Keratinocyte (primary cell): Measurements from ENCODE around the gene TTPAL. TPM values are rescaled to one million over a fixed set of nuclear protein-coding genes. Genes with fewer than 3 reads are reported as not detected.

Experiments
- DNase-seq: peaks from one replicate; pipeline ENCODE4 v3.0.0-alpha.2; 2011; ENCODE audit warnings: low read depth, missing footprints, low spot score
- FAIRE-seq: peaks from 2 replicates; lab custom pipeline; 2011; peaks lifted over from hg19 to GRCh38; lab: Jason Lieb, UNC
- H2AFZ ChIP-seq: 2 replicates; pipeline ENCODE4 v1.6.0; 2012; ENCODE audit warnings: low read length, control low read depth, inconsistent platforms; ENCODE audit not compliant: control insufficient read depth
- H3K27ac ChIP-seq: 2 replicates; pipeline ENCODE4 v1.5.1; 2011; ENCODE audit warnings: low read length; ENCODE audit not compliant: control insufficient read depth, insufficient read depth
- H3K27me3 ChIP-seq: 3 replicates; pipeline ENCODE4 v1.6.0; 2011; ENCODE audit warnings: low read length; ENCODE audit not compliant: control insufficient read depth, insufficient read depth; ENCODE audit errors: extremely low read depth
- H3K36me3 ChIP-seq, 2 experiments: 2 replicates in 1 of 2; 3 replicates in 1 of 2; pipeline ENCODE4 v1.5.1; 2011; ENCODE audit warnings: low read length in 2 of 2, mild to moderate bottlenecking in 1 of 2; ENCODE audit not compliant: control insufficient read depth in 2 of 2, insufficient read depth in 2 of 2; ENCODE audit errors: extremely low read depth in 1 of 2
- H3K4me1 ChIP-seq: 3 replicates; pipeline ENCODE4 v1.5.1; 2011; ENCODE audit warnings: low read length; ENCODE audit not compliant: control insufficient read depth, insufficient read depth; ENCODE audit errors: extremely low read depth
- H3K4me2 ChIP-seq: 3 replicates; pipeline ENCODE4 v1.6.0; 2011; ENCODE audit warnings: low read depth, low read length; ENCODE audit not compliant: control insufficient read depth, insufficient read depth; ENCODE audit errors: extremely low read depth
- H3K4me3 ChIP-seq, 3 experiments: fragments of 200-600 bp in 1 of 3; sonication (generic) in 1 of 3; 2 replicates in 2 of 3; 3 replicates in 1 of 3; pipeline ENCODE4 v1.5.1; 2011 to 2016; ENCODE audit warnings: low read length in 3 of 3, mild to moderate bottlenecking in 3 of 3, control low read depth in 2 of 3, inconsistent platforms in 1 of 3, low read depth in 1 of 3, mixed read lengths in 1 of 3, mixed run types in 1 of 3, moderate library complexity in 1 of 3; ENCODE audit not compliant: control insufficient read depth in 2 of 3, insufficient read depth in 2 of 3; ENCODE audit errors: extremely low read depth in 1 of 3
- H3K79me2 ChIP-seq: 2 replicates; pipeline ENCODE4 v1.6.0; 2012; ENCODE audit warnings: low read length; ENCODE audit not compliant: control insufficient read depth, insufficient read depth
- H3K9ac ChIP-seq: 3 replicates; pipeline ENCODE4 v1.6.0; 2011; ENCODE audit warnings: low read length; ENCODE audit not compliant: control insufficient read depth, insufficient read depth; ENCODE audit errors: extremely low read depth
- H3K9me1 ChIP-seq: 3 replicates; pipeline ENCODE4 v1.6.0; 2011; ENCODE audit warnings: low read length; ENCODE audit not compliant: control insufficient read depth, insufficient read depth; ENCODE audit errors: extremely low read depth
- H3K9me3 ChIP-seq: 2 replicates; pipeline ENCODE4 v1.5.1; 2012; ENCODE audit warnings: low read depth, low read length; ENCODE audit not compliant: control insufficient read depth
- H4K20me1 ChIP-seq: 3 replicates; pipeline ENCODE4 v1.6.0; 2011; ENCODE audit warnings: low read length; ENCODE audit not compliant: control insufficient read depth, insufficient read depth; ENCODE audit errors: extremely low read depth
- CTCF ChIP-seq, 3 experiments: IDR thresholded peaks in 1 of 3; conservative IDR thresholded peaks in 1 of 3; optimal IDR thresholded peaks in 1 of 3; 2 replicates in 2 of 3; 3 replicates in 1 of 3; pipeline versions ENCODE3 to v1.5.1; 2011; ENCODE audit warnings: low read length in 3 of 3, mild to moderate bottlenecking in 3 of 3, moderate library complexity in 2 of 3, control low read depth in 1 of 3, inconsistent platforms in 1 of 3; ENCODE audit not compliant: insufficient read depth in 2 of 3; ENCODE audit errors: extremely low read depth in 1 of 3
- EZH2 ChIP-seq: IDR thresholded peaks from one replicate; pipeline ENCODE4 v1.6.1; 2012; ENCODE audit warnings: inconsistent platforms, mild to moderate bottlenecking, low read length, moderate library complexity
- dilution Hi-C: fragments of 300-500 bp; cut with MboI; formaldehyde crosslinking; loops from one replicate; pipeline ENCODE4 v1.7.0; 2020; ENCODE audit warnings: low sequenced_read_pairs; ENCODE audit not compliant: extremely low pct_ligation_motif_present
- polyA plus RNA-seq, 5 experiments: library from polyadenylated mRNA; depleted of rRNA in 3 of 5; stranded (reverse) in 3 of 5; stranded (forward) in 1 of 5; unstranded in 1 of 5; fragments of >200 nt; gene quantifications; 1 replicate in 1 of 5; 2 replicates in 3 of 5; 3 replicates in 1 of 5; pipeline versions ENCODE4 v1.2.1 to v1.2.3, GENCODE V29; 2011 to 2012; ENCODE audit warnings: missing spikeins in 2 of 5, low read depth in 1 of 5, low replicate concordance in 1 of 5

TTPAL gene
- polyA plus RNA-seq, 1 donor (not counting 4 experiments of a cell fraction or from before 2014, with no cell fraction given), result 20.0 TPM

DNA sequence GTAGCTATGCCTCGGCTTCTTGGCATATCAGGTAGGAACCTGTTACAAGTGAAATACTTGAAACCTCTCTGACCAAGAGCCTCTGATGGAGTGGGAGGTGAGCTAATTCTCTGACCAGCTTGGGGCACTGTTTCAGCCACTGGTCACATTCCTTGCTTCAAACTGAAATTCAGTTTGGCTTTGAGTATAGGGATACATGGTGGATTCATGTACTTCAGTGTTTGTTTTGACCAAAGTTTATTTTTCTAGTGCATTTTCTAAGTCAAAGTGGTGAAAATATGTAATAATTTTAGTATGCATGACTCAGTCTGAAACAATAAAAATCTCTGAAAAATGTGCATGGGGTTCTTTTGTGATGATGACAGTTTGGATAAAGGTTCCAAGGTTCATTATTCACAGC is 18.6 kb downstream of the TTPAL start:
- peak overlapping the region; percentile 100 for H3K27ac ChIP-seq
- no peaks in the 10 kb centered on the region for H4K20me1 ChIP-seq
- H3K36me3 ChIP-seq, result peaks cover 22 to 44% of the 10 kb centered on the region in 2 experiments
- H3K4me3 ChIP-seq, result no peak overlapping the region
- H3K9ac ChIP-seq, result peak overlapping the region; percentile 84
- H3K4me1 ChIP-seq, result peaks cover 39% of the 10 kb centered on the region
- H3K9me1 ChIP-seq, result no peaks in the 10 kb centered on the region
- no peak overlapping the region for H3K4me2 ChIP-seq
- H3K9me3 ChIP-seq, result no peaks in the 10 kb centered on the region
- dilution Hi-C loops, result no loop called here
- TF ChIP-seq CTCF (optimal IDR thresholded peaks at IDR 0.05 in 1 of 3, IDR thresholded peaks at IDR 0.05 in 1 of 3, conservative IDR thresholded peaks at IDR 0.05 in 1 of 3; ENCODE audit: extremely low read depth in 1 of 3, insufficient read depth in 2 of 3, low read length in 3 of 3) (no peak), EZH2 (no peak)
- DNase-seq, result no peak
- no peak for FAIRE-seq
- no peak overlapping the region for H2AFZ ChIP-seq
- H3K27me3 ChIP-seq, result no peaks in the 10 kb centered on the region
- H3K79me2 ChIP-seq, result no peaks in the 10 kb centered on the region

DNA sequence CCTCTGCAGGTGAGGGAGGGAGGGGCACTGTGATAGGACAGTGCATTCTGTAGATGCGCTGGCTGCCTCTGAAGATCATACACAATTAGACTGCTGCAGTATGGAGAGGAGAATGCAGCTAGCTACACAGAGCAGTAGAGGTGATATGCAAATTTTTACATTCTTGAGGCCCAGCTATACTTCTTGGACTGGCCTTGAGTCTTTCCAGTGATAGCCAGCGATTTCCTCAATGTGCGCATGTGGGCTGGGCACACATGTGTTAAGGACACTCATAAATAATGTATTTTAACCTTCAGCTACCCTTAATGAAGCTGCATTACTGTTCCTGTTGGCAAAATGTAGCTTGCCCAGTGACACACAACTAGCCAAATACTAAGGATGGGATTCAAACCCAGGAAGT is 19.0 kb downstream of the TTPAL start:
- Histone ChIP-seq H4K20me1 (no peaks in the 10 kb centered on the region), H3K4me3 (no peak overlapping the region), H3K27ac (peak overlapping the region; percentile 100), H3K36me3 (peaks cover 20 to 40% of the 10 kb centered on the region in 2 experiments), H3K9me1 (no peaks in the 10 kb centered on the region), H3K9me3 (no peaks in the 10 kb centered on the region), H3K27me3 (no peaks in the 10 kb centered on the region), H3K4me2 (no peak overlapping the region), H3K4me1 (peaks cover 39% of the 10 kb centered on the region), H3K9ac (peak overlapping the region; percentile 84), H2AFZ (no peak overlapping the region), H3K79me2 (no peaks in the 10 kb centered on the region)
- no peak for DNase-seq
- no peak for FAIRE-seq
- dilution Hi-C loops, result no loop called here
- TF ChIP-seq CTCF (optimal IDR thresholded peaks at IDR 0.05 in 1 of 3, IDR thresholded peaks at IDR 0.05 in 1 of 3, conservative IDR thresholded peaks at IDR 0.05 in 1 of 3; ENCODE audit: extremely low read depth in 1 of 3, insufficient read depth in 2 of 3, low read length in 3 of 3) (no peak), EZH2 (no peak)
